Mucosa of rectum (tissue), 2 donors: ENCODE results near the gene IP6K3.

Source experiments
- H3K27ac ChIP-seq, 2 donors: one replicate each; pipeline ENCODE4 v1.7.0; 2013; ENCODE audit warnings: inconsistent platforms in 2 of 2, low read depth in 2 of 2, low read length in 2 of 2
- H3K27me3 ChIP-seq, 2 donors: one replicate each; pipeline ENCODE4 v1.7.0; 2013; ENCODE audit warnings: low read length in 2 of 2; ENCODE audit not compliant: control insufficient read depth in 2 of 2, insufficient read depth in 2 of 2
- H3K36me3 ChIP-seq, 2 donors: one replicate each; pipeline ENCODE4 v1.7.0; 2013; ENCODE audit warnings: low read length in 2 of 2; ENCODE audit not compliant: control insufficient read depth in 2 of 2, insufficient read depth in 2 of 2
- H3K4me1 ChIP-seq, 2 donors: one replicate each; pipeline ENCODE4 v1.7.0; 2013; ENCODE audit warnings: low read length in 2 of 2, mild to moderate bottlenecking in 1 of 2; ENCODE audit not compliant: control insufficient read depth in 2 of 2, insufficient read depth in 2 of 2
- H3K4me3 ChIP-seq, 2 donors: one replicate each; pipeline ENCODE4 v1.7.0; 2013; ENCODE audit warnings: low read length in 2 of 2
- H3K9ac ChIP-seq, 2 donors: one replicate each; pipeline ENCODE4 v1.7.0; 2013; ENCODE audit warnings: low read length in 2 of 2, low read depth in 1 of 2, mild to moderate bottlenecking in 1 of 2
- H3K9me3 ChIP-seq, 2 donors: one replicate each; pipeline ENCODE4 v1.7.0; 2013; ENCODE audit warnings: low read length in 2 of 2; ENCODE audit not compliant: control insufficient read depth in 2 of 2
- donor health status: healthy.
- donor health status: Normal muscosa, but diverticular disease.

The IP6K3 gene

DNA sequence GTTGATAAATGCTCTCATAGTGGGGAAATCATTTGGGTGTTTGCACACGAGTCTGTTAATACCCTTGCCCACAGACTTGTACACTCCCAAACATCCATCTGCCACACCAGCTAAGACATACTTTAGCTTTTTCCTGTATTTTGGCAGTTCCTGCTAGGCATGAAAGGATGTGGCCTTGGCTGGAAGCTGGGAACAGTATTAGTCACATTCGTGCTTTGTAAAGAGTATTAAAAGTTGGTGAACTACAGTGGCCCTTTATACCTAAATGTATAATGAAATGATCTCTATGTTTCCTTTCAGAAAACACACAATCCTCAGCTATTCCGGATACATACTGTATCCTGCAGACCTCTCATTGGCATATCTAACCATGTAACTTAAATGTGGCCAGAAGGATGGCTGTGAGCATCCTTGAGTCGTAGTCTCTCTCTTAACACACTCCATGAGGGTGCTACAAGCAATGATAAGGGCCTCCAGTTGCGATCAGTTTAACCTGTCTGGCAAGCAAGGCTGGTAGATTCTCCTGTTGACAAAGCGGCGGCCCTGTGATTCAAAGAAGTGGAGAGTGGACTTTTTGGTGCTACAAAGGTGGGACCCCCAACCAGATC, 40.7 kb upstream of the IP6K3 start:
- no peaks in the 10 kb centered on the region for H3K27me3 ChIP-seq
- H3K4me3 ChIP-seq, result peak overlapping the region; percentile 80 to 83
- H3K9me3 ChIP-seq, result no peaks in the 10 kb centered on the region
- peak overlapping the region; percentile 92 to 96 for H3K27ac ChIP-seq
- peak overlapping the region; percentile 90 to 91 for H3K9ac ChIP-seq
- peaks cover 19 to 24% of the 10 kb centered on the region in 2 donors for H3K4me1 ChIP-seq
- peaks cover 28 to 35% of the 10 kb centered on the region in 2 donors for H3K36me3 ChIP-seq

DNA sequence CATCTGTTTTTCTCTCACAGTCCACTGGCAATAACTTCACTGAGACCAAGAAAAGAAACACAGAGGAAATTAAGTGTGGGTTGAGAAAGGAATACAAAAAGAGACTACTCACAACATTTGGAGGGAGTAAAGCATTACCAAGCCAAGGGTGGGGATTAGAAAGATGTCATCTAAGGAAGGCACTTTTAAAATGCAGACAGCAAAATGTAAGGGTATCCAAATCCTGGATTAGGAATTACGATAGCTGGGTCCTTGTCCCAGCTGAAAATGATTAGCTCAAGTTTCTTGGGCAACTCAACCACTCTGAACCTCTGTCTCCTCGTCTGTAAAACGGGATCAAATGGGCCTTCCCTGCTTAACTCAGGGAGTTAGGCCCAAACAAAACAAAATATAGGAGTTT, 40.0 kb upstream of the IP6K3 start:
- Histone ChIP-seq H3K27ac (no peak overlapping the region), H3K4me3 (no peak overlapping the region), H3K27me3 (no peaks in the 10 kb centered on the region), H3K9ac (peak overlapping the region in 1 of 2 donors; percentile 90), H3K36me3 (peaks cover 34 to 41% of the 10 kb centered on the region in 2 donors), H3K9me3 (no peaks in the 10 kb centered on the region), H3K4me1 (peaks cover 19 to 24% of the 10 kb centered on the region in 2 donors)

DNA sequence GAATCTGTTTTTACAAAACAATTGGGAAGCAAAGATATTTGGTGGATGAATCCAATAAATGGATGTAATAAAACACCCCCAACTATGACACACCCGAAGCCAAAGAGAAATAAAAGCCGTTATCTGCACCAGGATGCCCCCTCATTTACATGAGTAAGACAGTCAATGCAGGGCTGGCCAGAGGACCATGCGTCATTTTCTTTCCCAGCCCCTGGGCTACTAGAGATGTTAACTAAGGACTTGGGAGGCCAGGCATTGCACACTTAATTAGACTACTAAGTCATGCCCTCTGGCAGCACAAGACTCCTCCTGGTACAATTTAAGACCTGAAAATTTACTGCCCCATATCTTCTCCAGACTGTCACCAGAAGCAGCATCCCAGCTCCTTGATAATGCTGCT, 39.1 kb upstream of the IP6K3 start:
- Histone ChIP-seq H3K4me1 (peaks cover 19 to 24% of the 10 kb centered on the region in 2 donors), H3K36me3 (peaks cover 35 to 43% of the 10 kb centered on the region in 2 donors)

DNA sequence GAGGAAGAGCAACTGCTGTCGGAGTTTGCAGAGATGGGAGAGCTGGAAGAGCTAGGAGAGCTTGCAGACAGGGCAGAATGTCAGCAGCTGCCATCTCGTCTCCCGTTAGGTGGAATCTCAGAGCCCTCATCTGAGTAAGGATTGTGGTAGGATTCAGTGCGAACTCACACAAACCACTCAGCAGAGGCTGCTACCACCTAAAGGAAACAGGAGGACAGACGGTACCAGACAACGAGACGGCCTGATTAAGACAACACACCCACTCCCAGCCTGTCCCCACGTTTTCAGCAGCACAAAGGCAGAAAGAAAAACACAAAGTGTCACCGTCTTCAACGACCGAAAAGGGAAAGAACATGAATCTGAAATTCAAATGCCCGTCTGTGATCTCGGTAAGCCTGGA, 38.1 kb upstream of the IP6K3 start:
- no peaks in the 10 kb centered on the region for H3K27me3 ChIP-seq
- H3K9ac ChIP-seq, result no peak overlapping the region
- H3K27ac ChIP-seq, result no peak overlapping the region
- peaks cover 19 to 24% of the 10 kb centered on the region in 2 donors for H3K4me1 ChIP-seq
- H3K9me3 ChIP-seq, result no peaks in the 10 kb centered on the region
- peaks cover 45 to 52% of the 10 kb centered on the region in 2 donors for H3K36me3 ChIP-seq
- no peak overlapping the region for H3K4me3 ChIP-seq

More for the DNA sequence above, 39.1 kb upstream of the IP6K3 start:
- no peaks in the 10 kb centered on the region for H3K27me3 ChIP-seq
- H3K27ac ChIP-seq, result no peak overlapping the region
- no peak overlapping the region for H3K9ac ChIP-seq
- H3K9me3 ChIP-seq, result no peaks in the 10 kb centered on the region
- H3K4me3 ChIP-seq, result no peak overlapping the region

DNA sequence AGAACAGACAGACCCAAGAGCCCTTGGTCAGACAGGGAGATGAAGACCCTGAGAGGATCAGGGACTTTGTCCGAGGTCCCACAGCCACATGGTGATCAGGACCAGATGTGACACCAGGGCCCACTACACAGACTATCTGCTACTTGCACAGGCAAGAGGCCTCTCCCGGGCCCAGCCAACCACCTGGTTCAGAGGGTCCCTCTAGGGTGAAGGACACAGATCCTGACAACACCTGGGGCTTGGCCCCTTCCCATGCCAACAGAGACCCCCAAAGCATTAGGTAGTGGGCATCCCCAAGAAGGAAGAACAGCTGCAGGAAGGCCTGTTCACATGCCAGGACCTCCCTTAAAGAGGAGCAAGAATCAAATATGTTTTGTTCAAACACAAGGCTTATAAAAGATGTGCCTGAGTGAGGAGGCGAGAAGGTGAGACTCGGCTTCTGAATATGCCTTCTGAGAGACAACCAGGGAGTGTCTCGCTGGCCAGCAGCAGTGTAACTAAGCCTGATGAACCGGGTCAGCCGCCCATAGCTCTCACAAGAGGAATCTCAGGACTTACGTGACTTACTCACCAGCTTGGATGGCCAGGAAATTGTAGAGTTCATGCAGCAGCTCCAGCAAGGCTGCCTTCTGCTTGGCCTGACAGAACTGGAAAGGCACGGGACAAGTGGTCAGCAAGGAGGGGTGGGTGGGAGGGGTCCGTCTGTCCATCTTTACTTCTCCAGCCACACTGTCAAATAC, 37.2 kb upstream of the IP6K3 start:
- Histone ChIP-seq H3K9me3 (no peaks in the 10 kb centered on the region), H3K27me3 (no peaks in the 10 kb centered on the region), H3K36me3 (peaks cover 53 to 61% of the 10 kb centered on the region in 2 donors), H3K4me1 (peaks cover 19 to 24% of the 10 kb centered on the region in 2 donors), H3K4me3 (no peak overlapping the region), H3K9ac (no peak overlapping the region), H3K27ac (no peak overlapping the region)

DNA sequence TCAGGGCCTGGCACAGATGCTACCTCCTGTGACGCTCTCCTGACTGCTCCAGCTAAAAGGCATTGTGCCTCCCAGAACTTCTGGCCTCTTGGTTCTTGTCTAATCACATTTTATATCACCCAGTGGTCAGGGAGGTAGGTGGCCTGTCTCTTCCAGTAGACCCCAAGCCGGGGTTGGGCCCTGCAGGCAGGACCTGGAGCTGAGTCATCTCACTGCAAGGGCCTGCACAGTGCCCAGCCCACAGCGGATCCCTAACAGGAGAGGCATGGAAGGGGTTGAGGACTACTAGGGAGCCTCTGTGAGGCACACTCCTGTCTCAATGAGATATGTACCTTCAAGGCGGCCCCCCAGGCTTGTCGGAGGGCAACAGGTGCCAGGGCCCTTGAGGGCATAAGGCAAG, 35.9 kb upstream of the IP6K3 start:
- Histone ChIP-seq H3K27ac (no peak overlapping the region), H3K4me3 (no peak overlapping the region)

DNA sequence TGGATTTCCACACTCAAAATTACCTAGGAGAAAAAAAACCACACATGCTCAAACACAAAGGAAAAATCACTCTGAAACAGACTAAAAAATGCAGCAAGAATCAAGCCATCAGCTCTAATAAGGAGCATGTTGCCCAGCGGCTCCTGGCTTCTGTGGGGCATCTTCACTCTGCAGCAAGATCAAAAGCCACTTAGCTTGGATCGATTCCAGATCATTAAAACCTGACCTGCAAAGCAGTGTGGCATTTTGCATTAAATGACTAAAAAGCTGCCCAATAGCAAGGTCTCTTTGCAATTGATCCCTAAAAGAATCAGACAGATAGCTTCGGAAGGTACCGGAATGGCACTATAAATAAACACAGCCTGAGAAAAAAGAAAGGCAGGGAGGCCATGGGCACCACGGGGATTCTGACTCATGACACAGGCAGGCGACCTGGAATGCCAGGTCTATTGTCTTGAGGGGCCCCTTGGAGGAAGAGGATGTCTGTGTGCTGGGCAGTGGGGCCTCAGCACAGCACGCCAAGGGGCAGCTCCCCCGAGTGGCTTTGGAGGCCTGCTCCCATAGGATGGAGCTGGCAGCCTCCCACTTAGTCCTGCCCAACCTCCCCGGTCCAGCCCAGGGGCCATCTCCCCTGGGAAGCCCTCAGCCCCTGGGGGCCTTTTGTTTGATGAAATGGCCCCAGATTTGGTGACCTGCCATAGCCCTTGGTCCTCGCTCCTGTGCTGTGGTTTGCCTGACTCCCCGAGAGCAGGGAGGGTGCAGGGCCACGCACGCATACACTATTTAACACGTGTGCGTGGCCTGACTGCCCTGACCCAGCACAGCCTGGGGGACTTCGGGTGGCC, 34.6 kb upstream of the IP6K3 start:
- H3K4me1 ChIP-seq, result peaks cover 5 to 7% of the 10 kb centered on the region in 2 donors
- H3K9me3 ChIP-seq, result no peaks in the 10 kb centered on the region
- H3K27ac ChIP-seq, result no peak overlapping the region
- H3K36me3 ChIP-seq, result peaks cover 78 to 86% of the 10 kb centered on the region in 2 donors
- H3K27me3 ChIP-seq, result no peaks in the 10 kb centered on the region
- no peak overlapping the region for H3K4me3 ChIP-seq
- no peak overlapping the region for H3K9ac ChIP-seq

More for the DNA sequence above, 35.9 kb upstream of the IP6K3 start:
- H3K4me1 ChIP-seq, result peaks cover 14 to 19% of the 10 kb centered on the region in 2 donors
- no peak overlapping the region for H3K9ac ChIP-seq
- H3K36me3 ChIP-seq, result peaks cover 66 to 75% of the 10 kb centered on the region in 2 donors
- no peaks in the 10 kb centered on the region for H3K27me3 ChIP-seq
- no peaks in the 10 kb centered on the region for H3K9me3 ChIP-seq

DNA sequence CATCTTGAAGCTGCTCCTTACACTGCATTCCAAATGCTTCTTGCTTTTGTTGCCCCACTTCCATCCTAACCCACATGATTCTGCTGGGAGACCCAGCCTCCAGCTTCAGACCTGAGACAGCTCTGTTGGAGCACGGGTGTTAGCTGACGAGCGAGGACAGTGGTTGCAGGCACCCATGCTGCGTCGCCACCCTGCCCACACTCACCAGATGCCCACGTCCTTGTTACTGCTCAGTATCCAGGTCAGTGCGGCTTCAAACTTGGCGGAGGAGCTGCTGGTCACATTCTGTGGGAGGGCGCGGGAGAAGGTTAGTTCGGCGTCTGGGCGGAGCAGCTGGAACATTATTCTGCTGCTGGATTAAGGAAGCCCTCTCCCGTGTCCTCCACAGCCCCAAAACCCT, 33.2 kb upstream of the IP6K3 start:
- no peak overlapping the region for H3K4me3 ChIP-seq
- H3K27ac ChIP-seq, result no peak overlapping the region
- H3K27me3 ChIP-seq, result no peaks in the 10 kb centered on the region
- H3K9ac ChIP-seq, result no peak overlapping the region
- no peaks in the 10 kb centered on the region for H3K9me3 ChIP-seq
- no peaks in the 10 kb centered on the region for H3K4me1 ChIP-seq
- H3K36me3 ChIP-seq, result peaks cover 84 to 89% of the 10 kb centered on the region in 2 donors

DNA sequence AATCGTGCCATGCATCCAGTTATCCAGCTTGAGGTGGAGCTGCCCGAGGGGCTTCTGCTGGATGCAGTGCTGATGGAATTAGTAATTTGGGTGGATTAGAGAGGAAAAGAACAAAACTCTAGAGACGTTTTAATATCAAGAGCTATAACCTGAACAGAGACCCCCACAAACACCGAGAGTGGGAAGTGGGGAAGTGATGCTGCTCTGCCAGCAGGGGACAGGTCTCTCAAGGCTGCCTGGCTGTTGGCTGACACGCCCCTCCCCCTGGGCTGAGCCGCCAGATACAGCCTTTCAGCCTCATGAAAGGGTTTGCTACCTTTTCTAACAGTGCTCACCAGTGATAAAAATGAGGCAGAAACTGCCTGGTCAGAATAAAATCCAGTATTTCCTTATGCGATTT, 32.6 kb upstream of the IP6K3 start:
- peaks cover 84 to 88% of the 10 kb centered on the region in 2 donors for H3K36me3 ChIP-seq
- no peaks in the 10 kb centered on the region for H3K4me1 ChIP-seq
- H3K27ac ChIP-seq, result no peak overlapping the region

More for the DNA sequence above, 32.6 kb upstream of the IP6K3 start:
- Histone ChIP-seq H3K9me3 (no peaks in the 10 kb centered on the region), H3K9ac (no peak overlapping the region), H3K27me3 (no peaks in the 10 kb centered on the region), H3K4me3 (no peak overlapping the region)
